ENCODE measurements around the gene UBE2G1. TPM values are rescaled to one million over a fixed set of nuclear protein-coding genes. Genes with fewer than 3 reads are reported as not detected.

The UBE2G1 gene
- total and polyA plus RNA-seq, 10 of the 15 experiments (the other 5 are each of a cell fraction or from before 2014, with no cell fraction given): 24.4 to 139 (median 77.4) TPM

DNA sequence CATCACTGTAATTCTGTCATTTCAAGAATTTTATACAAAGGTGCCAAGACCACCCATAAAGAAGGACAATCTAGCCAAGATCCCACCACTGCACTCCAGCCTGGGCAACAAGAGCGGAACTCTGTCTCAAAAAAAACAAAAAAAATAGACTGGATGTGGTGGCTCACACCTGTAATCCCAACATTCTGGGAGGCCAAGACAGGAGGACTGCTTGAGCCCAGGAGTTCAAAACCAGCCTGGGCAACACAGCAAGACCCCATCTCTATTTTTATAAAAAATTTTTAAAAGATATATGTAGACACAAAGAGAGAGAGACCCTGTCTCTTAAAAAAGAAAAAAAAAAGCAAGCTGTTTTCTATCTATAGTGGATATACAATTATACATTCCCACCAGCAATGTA is 8.8 kb downstream of the UBE2G1 start (continued):
- TF ChIP-seq RELA (IDR thresholded peaks at IDR 0.05; ENCODE audit: borderline replicate concordance, partially characterized antibody) (no peak), HSF1 (IDR thresholded peaks at IDR 0.05; ENCODE audit: low read depth, low read length) (no peak), SRF (IDR thresholded peaks at IDR 0.05; ENCODE audit: low read depth in 2 of 2, low read length in 2 of 2) (no peak)

- POLR2A ChIA-PET: interaction anchor here (1.1 kb wide), 1 partner anchor 93 kb away, joined by 4 read pairs; the partner anchor contains the start of gene ANKFY1
- no peak for ATAC-seq
- H3K27me3 ChIP-seq (replicated peaks in 1 of 2; ENCODE audit: control insufficient read depth in 2 of 2, insufficient read depth in 2 of 2, low read length in 1 of 2): no peaks in the 10 kb centered on the region
- no peak for DNase-seq (ENCODE audit: low read depth, low spot score)
- 0 out of 2 replicates have a peak overlapping the region, but pooled peaks have one; percentile 22 for H3K4me3 ChIP-seq
- no peak for FAIRE-seq
- TF ChIP-seq KAT2A (conservative IDR thresholded peaks at IDR 0.05; ENCODE audit: control insufficient read depth, low read depth, low read length): no peak
- no peak for TF ChIP-seq GATAD2B (conservative IDR thresholded peaks at IDR 0.05; ENCODE audit: low read depth)
- WGBS (ENCODE audit: insufficient coverage, insufficient replicate concordance, low lambda C conversion rate, missing lambda C conversion rate): 99% methylated on average over 3 of the region's 3 CpGs
- CTCF ChIA-PET: interaction anchor here (0.8 to 1.3 kb wide), 2 partner anchors 53 to 140 kb away, joined by 3 to 6 read pairs; no protein-coding TSS in a partner anchor
- in situ Hi-C loops (cut with MboI) (no loop called here), intact Hi-C loops (cut with micrococcal nuclease; ENCODE audit: unreplicated experiment) (loop anchor here (5.0 kb wide), 1 partner anchor 40 kb away; no protein-coding TSS in a partner anchor)
- peak overlapping the region; percentile 35 for H3K4me2 ChIP-seq (ENCODE audit: control insufficient read depth, insufficient read depth)
- H3K79me2 ChIP-seq (ENCODE audit: control insufficient read depth, insufficient read depth, low read length): peaks cover 96% of the 10 kb centered on the region
- no peaks in the 10 kb centered on the region; the same call in none of the 2 replicates for H4K20me1 ChIP-seq (ENCODE audit: control insufficient read depth, insufficient read depth)
- no TSS peak for BruUV-seq (replicated peaks)
- H3K9ac ChIP-seq (ENCODE audit: control insufficient read depth, insufficient read depth, low read length): no peak overlapping the region
- SMC1A ChIA-PET (ENCODE audit: uncharacterized antibody, unreplicated experiment): interaction anchor here (1.2 kb wide), 1 partner anchor 59 kb away, joined by 9 read pairs; no protein-coding TSS in a partner anchor
- peaks cover 2 to 4% of the 10 kb centered on the region in 2 experiments; a peak in 2 of 4 replicates for H3K36me3 ChIP-seq (ENCODE audit: control insufficient read depth in 2 of 2, insufficient read depth in 2 of 2, low read length in 1 of 2)
- H3K27ac ChIP-seq (ENCODE audit: control insufficient read depth, insufficient read depth): no peak overlapping the region; the same call in 1 of the 2 replicates
- RAD21 ChIA-PET (ENCODE audit: unreplicated experiment): no interaction called here
- no peaks in the 10 kb centered on the region for H3K9me3 ChIP-seq (replicated peaks; ENCODE audit: control insufficient read depth, insufficient read depth, low read length)
- H2AFZ ChIP-seq (ENCODE audit: control insufficient read depth, low read depth, low read length): no peak overlapping the region
- H3K4me1 ChIP-seq (ENCODE audit: control insufficient read depth, insufficient read depth, low read length): peaks cover 48% of the 10 kb centered on the region
Measured at GRCh38 chr17:4357030-4357628, 9.3 kb downstream of the UBE2G1 start.
